Left lung (tissue), 10 donors: ENCODE results near the gene LGALS3BP. TPM values are rescaled to one million over a fixed set of nuclear protein-coding genes. Genes with fewer than 3 reads are reported as not detected.

Experiments
- ATAC-seq: fragments of 200-7000 bp; cut with Tn5 transposase; one replicate; pipeline ENCODE4 v1.9.1; 2020; ENCODE audit warnings: moderate library complexity
- DNase-seq, 4 donors: peaks; one replicate each; pipeline ENCODE4 v3.0.0-alpha.2; 2013 to 2020
- H3K27ac ChIP-seq, 2 donors: fragments of 200-600 bp; sonication (generic) in 1 of 2; one replicate each; pipeline versions ENCODE4 v1.5.0 to v1.8.0; 2020 to 2021
- H3K27me3 ChIP-seq, 2 donors: fragments of 200-600 bp; sonication (generic) in 1 of 2; one replicate each; pipeline versions ENCODE4 v1.5.0 to v1.8.0; 2020 to 2021
- H3K36me3 ChIP-seq, 2 donors: fragments of 200-600 bp; sonication (generic) in 1 of 2; one replicate each; pipeline versions ENCODE4 v1.5.0 to v1.8.0; 2020 to 2021
- H3K4me1 ChIP-seq, 2 donors: fragments of 200-600 bp; one replicate each; pipeline ENCODE4 v1.8.0; 2021
- H3K4me3 ChIP-seq, 2 donors: fragments of 200-600 bp; sonication (generic) in 1 of 2; one replicate each; pipeline versions ENCODE4 v1.5.0 to v1.8.0; 2020 to 2021; ENCODE audit warnings: mild to moderate bottlenecking in 1 of 2
- H3K9me3 ChIP-seq, 2 donors: fragments of 200-600 bp; sonication (generic) in 1 of 2; one replicate each; pipeline versions ENCODE4 v1.5.0 to v1.8.0; 2020 to 2021
- intact Hi-C, 2 donors: fragments of 100-400 bp; cut with DNase I; formaldehyde crosslinking; loops; one replicate each; pipeline versions ENCODE4 v1.11.2 to v1.14.2; 2022
- polyA plus RNA-seq, 6 donors: library from polyadenylated mRNA; unstranded; fragments of 120-200 nt; gene quantifications; one replicate each; pipeline ENCODE4 v1.2.1, GENCODE V29; 2013; ENCODE audit not compliant: insufficient read length in 6 of 6
- total RNA-seq, 2 donors: library from RNA; stranded (reverse); fragmentation: NEBNext Ultra II Directional; extraction: Animal tissue kit (Norgen Biotek cat#: 25700); gene quantifications; one replicate each; pipeline ENCODE4 v1.2.1, GENCODE V29; 2021
- TF ChIP-seq, protein P1 (sequence below), 2 donors: fragments of 200-600 bp; sonication (generic) in 1 of 2; IDR thresholded peaks; one replicate each; pipeline versions ENCODE4 v1.5.0 to v1.8.0; 2021; ENCODE audit warnings: antibody characterized with exemption in 2 of 2
- donor health status: DM: no; HTN: yes; CAD: no.
- donor health status: DM: no; HTN: no; CAD: no.

Gene LGALS3BP
- total and polyA plus RNA-seq, 8 donors: 155 to 688 (median 183) TPM

DNA sequence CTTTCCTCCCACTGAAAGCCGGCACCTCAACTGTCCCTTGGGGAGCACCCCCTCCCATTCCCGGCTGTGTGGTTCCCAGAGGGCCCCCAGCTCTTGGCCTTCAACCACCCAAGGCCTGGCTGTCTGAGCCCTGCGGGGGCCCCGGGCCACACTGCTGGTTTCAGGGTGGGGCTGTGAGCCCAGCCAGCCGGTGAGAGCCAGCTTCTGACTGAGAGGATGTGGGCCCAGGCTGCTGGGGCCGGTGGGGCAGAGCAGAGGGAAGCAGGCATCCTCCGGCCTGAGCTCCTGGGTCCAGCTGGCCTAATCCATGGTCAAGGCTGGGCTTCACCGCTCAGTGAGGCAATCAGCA is 875 bp upstream of the LGALS3BP start:
- Histone ChIP-seq H3K27ac (peak overlapping the region in 1 of 2 donors; percentile 53), H3K4me1 (peaks cover 23 to 35% of the 10 kb centered on the region in 2 donors), H3K4me3 (no peak overlapping the region), H3K9me3 (no peaks in the 10 kb centered on the region), H3K36me3 (no peaks in the 10 kb centered on the region), H3K27me3 (no peaks in the 10 kb centered on the region)
- TF ChIP-seq, protein P1, sequence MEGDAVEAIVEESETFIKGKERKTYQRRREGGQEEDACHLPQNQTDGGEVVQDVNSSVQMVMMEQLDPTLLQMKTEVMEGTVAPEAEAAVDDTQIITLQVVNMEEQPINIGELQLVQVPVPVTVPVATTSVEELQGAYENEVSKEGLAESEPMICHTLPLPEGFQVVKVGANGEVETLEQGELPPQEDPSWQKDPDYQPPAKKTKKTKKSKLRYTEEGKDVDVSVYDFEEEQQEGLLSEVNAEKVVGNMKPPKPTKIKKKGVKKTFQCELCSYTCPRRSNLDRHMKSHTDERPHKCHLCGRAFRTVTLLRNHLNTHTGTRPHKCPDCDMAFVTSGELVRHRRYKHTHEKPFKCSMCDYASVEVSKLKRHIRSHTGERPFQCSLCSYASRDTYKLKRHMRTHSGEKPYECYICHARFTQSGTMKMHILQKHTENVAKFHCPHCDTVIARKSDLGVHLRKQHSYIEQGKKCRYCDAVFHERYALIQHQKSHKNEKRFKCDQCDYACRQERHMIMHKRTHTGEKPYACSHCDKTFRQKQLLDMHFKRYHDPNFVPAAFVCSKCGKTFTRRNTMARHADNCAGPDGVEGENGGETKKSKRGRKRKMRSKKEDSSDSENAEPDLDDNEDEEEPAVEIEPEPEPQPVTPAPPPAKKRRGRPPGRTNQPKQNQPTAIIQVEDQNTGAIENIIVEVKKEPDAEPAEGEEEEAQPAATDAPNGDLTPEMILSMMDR (IDR thresholded peaks at IDR 0.05): no peak
- peak in 1 of 4 donors; percentile 75 for DNase-seq
- intact Hi-C loops: no loop called here
- no peak for ATAC-seq

DNA sequence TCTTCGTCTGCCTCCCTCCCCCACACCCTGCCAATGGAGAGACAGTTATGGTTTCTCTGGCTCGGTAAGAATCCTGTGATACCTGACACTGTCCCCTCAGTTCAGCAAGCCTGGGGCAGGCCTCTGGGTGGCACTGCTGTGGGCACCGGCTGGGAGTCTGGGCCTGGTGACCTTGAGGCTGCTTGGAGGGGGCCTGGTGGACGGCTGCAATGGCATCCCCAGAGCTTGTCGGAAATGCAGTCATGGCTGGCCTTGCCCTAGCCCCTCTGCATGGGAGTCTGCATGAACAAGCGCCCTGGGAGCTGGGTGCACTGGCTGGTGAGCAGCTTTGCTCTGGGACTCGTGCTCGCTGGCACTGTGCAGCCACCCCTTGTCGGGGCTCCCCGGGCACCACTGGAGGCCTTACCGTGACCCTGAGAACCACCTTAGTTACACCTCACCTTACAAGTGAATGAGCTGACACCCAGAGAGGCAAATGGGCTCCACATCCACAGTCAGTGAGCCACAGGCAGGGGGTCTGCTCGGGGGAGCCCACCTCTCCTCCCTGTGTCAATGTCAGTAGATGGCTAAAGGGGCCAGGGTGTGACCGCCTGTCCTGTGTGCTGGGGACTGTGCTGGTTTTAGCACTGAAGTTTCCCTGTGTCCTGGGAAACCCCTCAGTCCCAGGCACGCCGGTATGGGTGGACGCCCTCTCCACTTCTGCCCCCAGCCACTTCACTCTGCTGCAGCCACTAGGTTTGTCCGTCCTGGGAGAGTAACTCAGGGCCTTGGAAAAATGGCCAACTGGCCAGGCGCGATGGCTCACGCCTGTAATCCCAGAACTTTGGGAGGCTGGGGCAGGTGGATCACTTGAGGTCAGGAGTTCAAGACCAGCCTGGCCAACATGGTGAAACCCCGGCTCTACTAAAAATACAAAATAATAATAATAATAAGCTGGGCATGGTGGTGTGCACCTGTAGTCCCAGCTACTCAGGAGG is 1.4 kb downstream of the LGALS3BP start:
- TF ChIP-seq, protein P1 (IDR thresholded peaks at IDR 0.05): no peak
- intact Hi-C loops: no loop called here
- ATAC-seq: peak; percentile 16
- Histone ChIP-seq H3K9me3 (no peaks in the 10 kb centered on the region), H3K4me1 (peaks cover 21 to 38% of the 10 kb centered on the region in 2 donors), H3K27me3 (no peaks in the 10 kb centered on the region), H3K36me3 (peaks cover 0 to 11% of the 10 kb centered on the region in 2 donors), H3K27ac (peak overlapping the region in 1 of 2 donors; percentile 13), H3K4me3 (peak overlapping the region; percentile 9 to 51)
- DNase-seq: no peak

DNA sequence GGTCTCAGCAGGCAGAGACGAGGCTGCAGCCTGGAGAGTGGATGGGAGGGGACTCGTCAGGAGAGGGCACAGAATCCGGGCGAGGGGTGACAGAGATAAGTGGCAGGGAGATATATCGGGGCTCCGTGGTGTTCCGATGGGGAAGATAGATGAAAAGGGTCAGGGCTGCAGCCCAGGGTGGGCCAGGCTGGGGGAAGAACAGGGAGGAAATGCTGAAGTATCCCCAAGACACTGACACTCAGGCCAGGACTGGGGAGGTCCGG is 2.1 kb downstream of the LGALS3BP start:
- no peak for DNase-seq
- Histone ChIP-seq H3K27me3 (no peaks in the 10 kb centered on the region), H3K27ac (no peak overlapping the region), H3K4me3 (peak overlapping the region in 1 of 2 donors; percentile 51), H3K9me3 (no peaks in the 10 kb centered on the region), H3K36me3 (peaks cover 0 to 11% of the 10 kb centered on the region in 2 donors), H3K4me1 (peaks cover 21 to 38% of the 10 kb centered on the region in 2 donors)
- no peak for ATAC-seq
- TF ChIP-seq, protein P1 (IDR thresholded peaks at IDR 0.05): no peak
- intact Hi-C loops: no loop called here

DNA sequence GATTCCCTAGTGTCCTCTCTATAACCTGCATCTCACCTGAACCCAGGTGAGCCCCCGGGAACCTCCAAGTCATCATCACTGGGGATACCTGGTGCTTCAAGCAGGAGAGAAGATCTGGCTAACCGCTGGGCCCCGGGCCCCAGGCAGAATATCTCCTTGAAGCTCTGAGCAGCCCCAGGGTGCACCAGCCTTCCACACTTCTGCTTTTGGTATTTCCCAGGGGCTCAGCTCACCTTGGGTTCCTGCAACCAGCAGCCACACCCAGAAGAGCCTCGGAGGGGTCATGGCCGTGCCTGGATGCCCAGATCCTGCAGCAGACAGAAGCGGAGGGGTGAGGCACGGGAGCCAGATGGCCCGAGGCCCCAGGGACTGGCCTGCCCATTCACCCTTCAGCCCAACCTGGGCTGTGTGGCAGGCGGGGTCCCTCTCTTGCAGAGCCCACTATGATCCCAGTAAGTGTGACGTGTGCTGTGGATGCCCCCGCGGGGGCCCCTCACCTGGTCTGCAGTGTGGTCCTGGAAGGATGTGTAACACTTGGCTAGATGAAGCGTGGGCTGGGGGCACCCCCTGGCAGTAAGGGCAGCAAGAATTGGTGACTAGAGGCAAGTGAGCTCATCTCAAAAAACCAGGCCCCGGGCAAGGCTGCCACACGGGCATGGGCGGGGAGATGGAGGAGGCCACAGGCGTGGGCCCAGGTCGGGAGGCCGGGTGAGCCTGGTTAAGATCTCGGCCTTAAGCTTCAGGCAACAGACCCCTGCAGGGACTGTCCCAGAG is 2.6 kb downstream of the LGALS3BP start:
- Histone ChIP-seq H3K9me3 (no peaks in the 10 kb centered on the region), H3K27me3 (no peaks in the 10 kb centered on the region), H3K36me3 (peaks cover 0 to 15% of the 10 kb centered on the region in 2 donors), H3K4me3 (peak overlapping the region in 1 of 2 donors; percentile 51), H3K27ac (no peak overlapping the region), H3K4me1 (peaks cover 21 to 38% of the 10 kb centered on the region in 2 donors)
- no peak for ATAC-seq
- no peak for DNase-seq
- TF ChIP-seq, protein P1 (IDR thresholded peaks at IDR 0.05): no peak
- intact Hi-C loops: no loop called here
